NB4 (cell line): ENCODE data around the gene GARIN6.
"Not testable (repeated sequence)": the region's sequence is repeated elsewhere in the genome, so short reads cannot be mapped to it uniquely, and the experiment has no call there.

Source experiments
- DNase-seq: peaks from one replicate; pipeline ENCODE4 v3.0.0; 2010; ENCODE audit warnings: low read depth
- H3K4me3 ChIP-seq: one replicate; pipeline ENCODE4 v1.5.1; 2011; ENCODE audit warnings: mild to moderate bottlenecking, low read depth, low read length, moderate library complexity
- MYC ChIP-seq: IDR thresholded peaks from 2 replicates; pipeline ENCODE4 v1.6.1; 2011; ENCODE audit warnings: low read depth, low read length
- POLR2A ChIP-seq: IDR thresholded peaks from 2 replicates; pipeline ENCODE4 v1.6.1; 2011; ENCODE audit warnings: mild to moderate bottlenecking; ENCODE audit not compliant: insufficient read length; ENCODE audit errors: extremely low read depth
- TF ChIP-seq, protein P1 (sequence below): IDR thresholded peaks from 2 replicates; pipeline ENCODE4 v1.6.1; 2011; ENCODE audit warnings: low read depth, low read length
- TF ChIP-seq, protein P2 (sequence below): IDR thresholded peaks from one replicate; pipeline ENCODE4 v1.5.1; 2012; ENCODE audit warnings: low read depth, low read length

GARIN6 gene

DNA sequence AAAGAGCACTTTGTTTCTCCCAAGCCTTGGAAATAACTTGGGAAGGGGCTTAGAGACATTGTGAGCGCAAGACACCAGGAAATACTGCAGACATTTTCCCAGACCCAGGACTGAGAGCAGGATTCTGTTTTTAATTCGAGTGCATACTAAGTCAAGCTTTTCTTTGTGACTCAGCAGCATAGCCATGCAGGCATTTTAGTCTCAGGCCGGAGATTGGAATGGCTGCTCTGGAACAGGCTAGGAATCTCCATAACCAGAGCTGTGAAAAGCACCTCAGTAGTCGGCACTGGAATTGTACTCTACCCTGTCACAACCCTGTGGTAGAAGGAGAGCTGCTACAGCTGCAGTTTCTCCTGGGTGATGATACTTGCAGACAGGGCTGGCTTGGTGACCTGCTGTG is 28.9 kb upstream of the GARIN6 start:
- TF ChIP-seq MYC (no peak), POLR2A (no peak)
- TF ChIP-seq, protein P1, sequence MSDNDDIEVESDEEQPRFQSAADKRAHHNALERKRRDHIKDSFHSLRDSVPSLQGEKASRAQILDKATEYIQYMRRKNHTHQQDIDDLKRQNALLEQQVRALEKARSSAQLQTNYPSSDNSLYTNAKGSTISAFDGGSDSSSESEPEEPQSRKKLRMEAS: no peak
- TF ChIP-seq, protein P2, sequence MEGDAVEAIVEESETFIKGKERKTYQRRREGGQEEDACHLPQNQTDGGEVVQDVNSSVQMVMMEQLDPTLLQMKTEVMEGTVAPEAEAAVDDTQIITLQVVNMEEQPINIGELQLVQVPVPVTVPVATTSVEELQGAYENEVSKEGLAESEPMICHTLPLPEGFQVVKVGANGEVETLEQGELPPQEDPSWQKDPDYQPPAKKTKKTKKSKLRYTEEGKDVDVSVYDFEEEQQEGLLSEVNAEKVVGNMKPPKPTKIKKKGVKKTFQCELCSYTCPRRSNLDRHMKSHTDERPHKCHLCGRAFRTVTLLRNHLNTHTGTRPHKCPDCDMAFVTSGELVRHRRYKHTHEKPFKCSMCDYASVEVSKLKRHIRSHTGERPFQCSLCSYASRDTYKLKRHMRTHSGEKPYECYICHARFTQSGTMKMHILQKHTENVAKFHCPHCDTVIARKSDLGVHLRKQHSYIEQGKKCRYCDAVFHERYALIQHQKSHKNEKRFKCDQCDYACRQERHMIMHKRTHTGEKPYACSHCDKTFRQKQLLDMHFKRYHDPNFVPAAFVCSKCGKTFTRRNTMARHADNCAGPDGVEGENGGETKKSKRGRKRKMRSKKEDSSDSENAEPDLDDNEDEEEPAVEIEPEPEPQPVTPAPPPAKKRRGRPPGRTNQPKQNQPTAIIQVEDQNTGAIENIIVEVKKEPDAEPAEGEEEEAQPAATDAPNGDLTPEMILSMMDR: no peak
- no peak for DNase-seq
- no peak overlapping the region for H3K4me3 ChIP-seq

DNA sequence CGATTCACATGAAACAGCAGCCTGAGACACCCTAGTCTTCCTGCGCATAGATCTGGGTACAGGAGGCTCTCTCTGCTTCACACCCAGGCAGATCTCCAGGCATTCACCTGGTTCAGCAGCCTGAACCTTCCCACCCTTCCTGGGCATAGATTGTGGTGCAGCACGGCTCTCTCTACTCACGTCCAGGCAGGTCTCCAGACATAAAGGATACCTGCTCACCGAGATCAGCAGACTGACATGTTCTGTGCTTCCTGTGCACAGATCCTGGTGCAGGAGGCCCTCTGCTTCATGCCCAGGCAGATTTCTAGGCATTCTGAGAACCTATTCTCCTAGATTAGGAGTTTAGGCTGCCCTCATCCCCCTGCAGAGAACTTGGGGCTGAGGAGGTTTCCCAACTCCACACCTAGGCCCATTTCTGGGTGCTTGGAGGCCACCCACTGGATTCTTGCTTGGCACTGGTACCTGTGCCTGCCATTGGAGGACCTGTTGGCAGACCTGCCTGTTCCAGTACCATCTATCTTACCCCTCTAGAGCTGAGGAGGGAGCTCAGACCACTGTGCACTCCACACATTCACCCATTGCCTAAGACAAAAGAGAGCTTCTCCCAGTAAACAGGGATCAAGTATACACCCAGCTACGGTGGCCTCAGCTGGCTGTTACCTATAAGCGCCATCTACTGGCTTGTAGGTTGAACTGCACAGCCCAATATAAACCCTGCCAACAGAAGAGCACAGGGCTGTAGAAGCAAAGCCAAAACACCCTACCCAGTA is 28.0 kb upstream of the GARIN6 start:
- DNase-seq: peak; percentile 62
- TF ChIP-seq, protein P2: peak; percentile 97
- TF ChIP-seq, protein P1: no peak
- H3K4me3 ChIP-seq: no peak overlapping the region

DNA sequence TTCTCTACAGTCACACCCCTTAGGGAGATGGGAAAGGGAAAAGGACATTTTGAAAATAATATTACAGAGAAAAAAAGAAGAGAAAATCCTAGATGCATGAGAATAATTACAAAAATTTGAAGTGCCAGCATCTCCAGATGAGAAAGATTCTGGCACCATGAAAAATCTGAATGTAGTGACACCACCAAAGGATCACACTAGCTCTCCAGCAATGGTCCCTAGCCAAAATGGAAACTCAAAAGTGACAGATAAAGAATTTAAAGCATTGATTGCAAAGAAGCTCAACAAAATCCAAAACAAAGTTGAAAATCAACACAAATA is 27.4 kb upstream of the GARIN6 start:
- H3K4me3 ChIP-seq: no peak overlapping the region
- TF ChIP-seq, protein P2: no peak
- TF ChIP-seq MYC: no peak
- TF ChIP-seq, protein P1: no peak
- no peak for TF ChIP-seq POLR2A
- DNase-seq: no peak

DNA sequence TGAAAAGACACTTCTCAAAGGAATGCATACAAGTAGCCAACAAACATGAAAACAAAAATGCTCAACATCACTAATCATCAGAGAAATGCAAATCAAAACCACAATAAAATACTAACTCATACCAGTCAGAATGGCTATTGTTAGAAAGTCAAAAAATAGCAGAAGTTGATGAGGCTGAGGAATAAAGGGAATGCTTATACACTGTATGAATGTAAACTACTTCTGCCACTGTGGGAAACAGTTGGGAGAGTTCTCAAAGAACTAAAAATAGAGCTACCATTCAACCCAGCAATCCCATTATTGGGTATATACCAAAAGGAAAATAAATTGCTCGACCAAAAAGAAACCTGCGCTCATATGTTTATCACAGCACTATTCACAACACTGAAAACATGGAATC is 23.0 kb upstream of the GARIN6 start:
- not testable (repeated sequence) for DNase-seq, H3K4me3 ChIP-seq

DNA sequence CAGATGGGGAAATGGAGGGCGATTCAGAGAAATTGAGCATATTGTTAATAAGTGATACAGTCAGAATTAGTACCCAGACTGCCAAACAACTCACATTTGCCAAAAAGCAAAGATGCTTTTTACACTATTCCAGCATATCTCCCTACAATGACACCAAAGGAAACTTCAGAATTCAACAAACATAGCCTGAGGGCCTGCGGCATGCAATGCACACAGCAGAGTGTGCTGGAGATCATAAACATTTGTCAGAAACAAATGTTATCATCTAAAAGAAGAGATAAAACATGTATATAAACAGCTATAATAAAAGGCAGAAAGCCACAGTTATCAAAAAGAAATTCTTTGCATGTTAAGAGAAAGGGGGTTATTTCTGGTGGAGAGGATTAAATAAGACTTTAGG is 20.1 kb upstream of the GARIN6 start:
- H3K4me3 ChIP-seq: no peak overlapping the region
- DNase-seq: no peak
- TF ChIP-seq, protein P2: no peak
- TF ChIP-seq, protein P1: no peak
- no peak for TF ChIP-seq POLR2A
- no peak for TF ChIP-seq MYC

DNA sequence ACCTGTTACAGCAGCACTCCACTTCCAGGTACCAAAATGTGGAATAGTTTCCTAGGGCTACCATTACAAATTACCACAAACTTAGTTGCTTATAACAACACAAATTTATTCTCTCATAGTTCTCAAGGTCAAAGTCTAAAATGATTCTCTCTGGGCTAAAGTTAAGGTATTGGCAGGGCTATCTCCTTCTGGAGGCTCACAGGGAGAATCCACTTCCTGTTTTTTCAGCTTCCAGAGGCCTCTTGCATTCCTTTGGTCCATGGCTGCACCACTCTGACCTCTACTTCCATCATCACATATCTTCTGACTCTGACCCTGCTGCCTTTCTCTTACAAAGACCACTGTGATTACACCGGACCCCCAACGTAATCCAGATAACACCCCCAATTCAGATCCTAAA is 2.9 kb upstream of the GARIN6 start:
- H3K4me3 ChIP-seq: no peak overlapping the region
- TF ChIP-seq, protein P1: no peak
- TF ChIP-seq POLR2A (no peak), MYC (no peak)
- TF ChIP-seq, protein P2: no peak
- DNase-seq: no peak
